A549 (cell line): ENCODE results near the gene LAMB1. TPM values are rescaled to one million over a fixed set of nuclear protein-coding genes. Genes with fewer than 3 reads are reported as not detected.

Source experiments
- ATAC-seq, 2 experiments: fragments of 200-7000 bp in 1 of 2; fragments of >200 bp in 1 of 2; cut with Nextera tagmentation in 1 of 2; cut with Tn5 transposase in 1 of 2; 3 replicates each; pipeline versions ENCODE4 v1.8.0 to v1.9.1; 2018 to 2020; ENCODE audit warnings: mild to moderate bottlenecking in 1 of 2, moderate library complexity in 1 of 2
- CTCF ChIA-PET: fragments of 300-600 bp; sonication (Branson Sonifier 250); formaldehyde crosslinking; extraction: SDS; loops from one replicate; lab custom pipeline; 2021; ENCODE audit warnings: antibody characterized with exemption, inconsistent platforms; lab: Yijun Ruan, JAX
- POLR2A ChIA-PET: fragments of 350-600 bp; formaldehyde crosslinking; extraction: SDS; loops from one replicate; lab custom pipeline; 2021; ENCODE audit warnings: antibody characterized with exemption, inconsistent platforms; lab: Yijun Ruan, JAX
- DNase-seq, 2 experiments: peaks; one replicate each; pipeline versions ENCODE4 v3.0.0 to v3.0.0-alpha.2; 2011 to 2016; ENCODE audit warnings: low read depth in 1 of 2, low spot score in 1 of 2
- FAIRE-seq: peaks from 2 replicates; lab custom pipeline; 2011; peaks lifted over from hg19 to GRCh38; lab: Jason Lieb, UNC
- H3K27ac ChIP-seq, 2 experiments: fragments of >200 bp; sonication (Bioruptor Twin); formaldehyde crosslinking; 3 replicates each; pipeline ENCODE4 v1.5.1; 2016 to 2017
- H3K4me1 ChIP-seq: fragments of >200 bp; sonication (Bioruptor Twin); formaldehyde crosslinking; 3 replicates; pipeline ENCODE4 v1.6.1; 2016
- H3K4me2 ChIP-seq: fragments of >200 bp; sonication (Bioruptor Twin); formaldehyde crosslinking; 3 replicates; pipeline ENCODE4 v1.6.1; 2016
- H3K4me3 ChIP-seq: fragments of >200 bp; sonication (Bioruptor Twin); formaldehyde crosslinking; 3 replicates; pipeline ENCODE4 v1.5.1; 2016
- H3K9me3 ChIP-seq: fragments of >200 bp; sonication (Bioruptor Twin); formaldehyde crosslinking; 3 replicates; pipeline ENCODE4 v1.6.1; 2016
- BHLHE40 ChIP-seq: IDR thresholded peaks from 2 replicates; pipeline ENCODE4 v1.6.1; 2012; ENCODE audit warnings: low read depth, low read length, inconsistent platforms
- CBX2 ChIP-seq: fragments of 200-600 bp; sonication (generic); IDR thresholded peaks from 2 replicates; pipeline ENCODE4 v1.6.1; 2016; ENCODE audit warnings: low read depth, mild to moderate bottlenecking, borderline replicate concordance
- CHD2 ChIP-seq: fragments of 150-350 bp; IDR thresholded peaks from 2 replicates; pipeline ENCODE4 v1.6.1; 2014; ENCODE audit warnings: low read length; ENCODE audit not compliant: partially characterized antibody
- EHMT2 ChIP-seq: fragments of 200-600 bp; sonication (generic); IDR thresholded peaks from 2 replicates; pipeline ENCODE4 v1.6.1; 2016; ENCODE audit warnings: antibody characterized with exemption, low read depth, mild to moderate bottlenecking, moderate library complexity
- FOSL2 ChIP-seq, 2 experiments: fragments of 450-650 bp in 1 of 2; fragments of >200 bp in 1 of 2; sonication (Bioruptor Twin) in 1 of 2; formaldehyde crosslinking; IDR thresholded peaks; 2 replicates each; pipeline versions ENCODE4 v1.5.0 to v1.6.1; 2016 to 2020; ENCODE audit warnings: mild to moderate bottlenecking in 1 of 2, moderate library complexity in 1 of 2
- GATA3 ChIP-seq: IDR thresholded peaks from 2 replicates; pipeline ENCODE4 v1.6.1; 2012; ENCODE audit warnings: borderline replicate concordance
- HDAC2 ChIP-seq: fragments of 200-600 bp; sonication (generic); IDR thresholded peaks from 2 replicates; pipeline ENCODE4 v1.6.1; 2016
- HOXA7 ChIP-seq: fragments of 250-450 bp; sonication (Bioruptor Pico); IDR thresholded peaks from 2 replicates; pipeline ENCODE4 v1.5.0; 2020; ENCODE audit warnings: mild to moderate bottlenecking, moderate library complexity
- JUN ChIP-seq, 2 experiments: fragments of >200 bp; sonication (Bioruptor Twin); formaldehyde crosslinking; IDR thresholded peaks; 2 replicates in 1 of 2; 3 replicates in 1 of 2; pipeline ENCODE4 v1.6.1; 2016 to 2017
- KDM1A ChIP-seq: fragments of 200-600 bp; sonication (generic); IDR thresholded peaks from 2 replicates; pipeline ENCODE4 v1.6.1; 2016; ENCODE audit warnings: low read depth, mild to moderate bottlenecking
- NFE2L2 ChIP-seq: fragments of 150-350 bp; conservative IDR thresholded peaks from 2 replicates; pipeline ENCODE4 v1.6.1; 2014; ENCODE audit warnings: low read length
- NPAS2 ChIP-seq: fragments of 250-450 bp; sonication (Bioruptor Pico); IDR thresholded peaks from 2 replicates; pipeline ENCODE4 v1.8.0; 2022; ENCODE audit warnings: mild to moderate bottlenecking, moderate library complexity, borderline replicate concordance
- RARB ChIP-seq: fragments of 250-450 bp; sonication (Bioruptor Pico); IDR thresholded peaks from 2 replicates; pipeline ENCODE4 v1.8.0; 2021; ENCODE audit warnings: mild to moderate bottlenecking, moderate library complexity
- SMC3 ChIP-seq: fragments of >200 bp; sonication (Bioruptor Twin); formaldehyde crosslinking; IDR thresholded peaks from 3 replicates; pipeline ENCODE4 v1.6.1; 2018; ENCODE audit warnings: inconsistent platforms
- TP53 ChIP-seq: fragments of 250-450 bp; sonication (Bioruptor Pico); IDR thresholded peaks from 2 replicates; pipeline ENCODE4 v1.5.0; 2021; ENCODE audit warnings: mild to moderate bottlenecking, moderate library complexity
- WGBS: methylation state at CpG from one replicate; pipeline ENCODE4 v1.1.6; 2017; ENCODE audit errors: missing lambda C conversion rate; 5-methylcytosine and 5-hydroxymethylcytosine counted together
- polyA plus RNA-seq, 4 experiments: library from polyadenylated mRNA; depleted of rRNA in 3 of 4; stranded (reverse); fragments of >200 nt; fragmentation: RNase III in 1 of 4; extraction: RNeasy Plus Mini Kit Qiagen cat#74134 plus additional on column Dnase treatment in 1 of 4; gene quantifications; 2 replicates in 3 of 4; 3 replicates in 1 of 4; pipeline ENCODE4 v1.2.3, GENCODE V29; 2011 to 2017
- TF ChIP-seq, protein P1 (sequence below): IDR thresholded peaks from 2 replicates; pipeline ENCODE4 v1.6.1; 2012; ENCODE audit warnings: low read depth, borderline replicate concordance
- TF ChIP-seq, protein P2 (sequence below): fragments of 150-350 bp; IDR thresholded peaks from 2 replicates; pipeline ENCODE4 v1.6.1; 2014; ENCODE audit warnings: low read depth, mild to moderate bottlenecking, low read length
- TF ChIP-seq, protein P3 (sequence below): fragments of >200 bp; sonication (Bioruptor Twin); formaldehyde crosslinking; IDR thresholded peaks from 3 replicates; pipeline ENCODE4 v1.6.1; 2016
- TF ChIP-seq, protein P4 (sequence below): fragments of 450-650 bp; IDR thresholded peaks from 2 replicates; pipeline ENCODE4 v1.6.1; 2014; ENCODE audit warnings: antibody characterized with exemption
- TF ChIP-seq, protein P5 (sequence below): fragments of >200 bp; sonication (Bioruptor Twin); formaldehyde crosslinking; IDR thresholded peaks from 3 replicates; pipeline ENCODE4 v1.5.1; 2016

Gene LAMB1
- polyA plus RNA-seq, 2 of the 4 experiments (the other 2 are of a cell fraction) = 142 to 162 TPM

DNA sequence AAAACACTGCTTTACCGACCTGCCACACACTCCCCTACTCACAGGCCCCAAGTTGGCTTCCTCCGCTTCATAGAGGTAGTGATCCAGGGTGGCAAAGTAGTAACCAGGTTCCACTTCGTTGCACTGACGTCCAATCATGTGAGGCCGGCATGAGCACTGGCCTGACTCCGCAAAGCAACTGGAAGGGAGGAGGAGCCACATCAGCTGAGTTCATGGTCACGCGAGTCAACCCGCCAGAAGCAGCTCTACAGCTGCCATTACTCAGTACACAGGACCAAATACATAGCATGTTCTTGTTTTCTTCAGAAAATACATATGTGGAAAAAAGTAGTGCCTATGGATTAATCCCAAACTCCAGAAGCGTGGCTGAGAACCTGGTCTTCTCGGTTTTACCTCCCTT, 38.5 kb downstream of the LAMB1 start:
- no peak for FAIRE-seq
- CTCF ChIA-PET = interaction anchor here (2.2 kb wide), 1 partner anchor 10 kb away, joined by 12 read pairs; no protein-coding TSS in a partner anchor
- no peak overlapping the region for H3K4me3 ChIP-seq
- no peak for TF ChIP-seq HOXA7
- no peak for TF ChIP-seq JUN (IDR thresholded peaks at IDR 0.05)
- TF ChIP-seq BHLHE40 = no peak
- no peak for TF ChIP-seq FOSL2 (IDR thresholded peaks at IDR 0.05)
- TF ChIP-seq FOSL2 (CRISPR knock-in tag; IDR thresholded peaks at IDR 0.05) = no peak
- TF ChIP-seq, protein P1, sequence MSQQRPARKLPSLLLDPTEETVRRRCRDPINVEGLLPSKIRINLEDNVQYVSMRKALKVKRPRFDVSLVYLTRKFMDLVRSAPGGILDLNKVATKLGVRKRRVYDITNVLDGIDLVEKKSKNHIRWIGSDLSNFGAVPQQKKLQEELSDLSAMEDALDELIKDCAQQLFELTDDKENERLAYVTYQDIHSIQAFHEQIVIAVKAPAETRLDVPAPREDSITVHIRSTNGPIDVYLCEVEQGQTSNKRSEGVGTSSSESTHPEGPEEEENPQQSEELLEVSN = no peak
- TF ChIP-seq, protein P2, sequence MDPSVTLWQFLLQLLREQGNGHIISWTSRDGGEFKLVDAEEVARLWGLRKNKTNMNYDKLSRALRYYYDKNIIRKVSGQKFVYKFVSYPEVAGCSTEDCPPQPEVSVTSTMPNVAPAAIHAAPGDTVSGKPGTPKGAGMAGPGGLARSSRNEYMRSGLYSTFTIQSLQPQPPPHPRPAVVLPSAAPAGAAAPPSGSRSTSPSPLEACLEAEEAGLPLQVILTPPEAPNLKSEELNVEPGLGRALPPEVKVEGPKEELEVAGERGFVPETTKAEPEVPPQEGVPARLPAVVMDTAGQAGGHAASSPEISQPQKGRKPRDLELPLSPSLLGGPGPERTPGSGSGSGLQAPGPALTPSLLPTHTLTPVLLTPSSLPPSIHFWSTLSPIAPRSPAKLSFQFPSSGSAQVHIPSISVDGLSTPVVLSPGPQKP = no peak
- TF ChIP-seq HDAC2 = no peak
- TF ChIP-seq RARB (CRISPR knock-in tag) = no peak
- no peak for TF ChIP-seq EHMT2
- no peak for TF ChIP-seq KDM1A
- TF ChIP-seq CBX2 = no peak
- TF ChIP-seq, protein P3, sequence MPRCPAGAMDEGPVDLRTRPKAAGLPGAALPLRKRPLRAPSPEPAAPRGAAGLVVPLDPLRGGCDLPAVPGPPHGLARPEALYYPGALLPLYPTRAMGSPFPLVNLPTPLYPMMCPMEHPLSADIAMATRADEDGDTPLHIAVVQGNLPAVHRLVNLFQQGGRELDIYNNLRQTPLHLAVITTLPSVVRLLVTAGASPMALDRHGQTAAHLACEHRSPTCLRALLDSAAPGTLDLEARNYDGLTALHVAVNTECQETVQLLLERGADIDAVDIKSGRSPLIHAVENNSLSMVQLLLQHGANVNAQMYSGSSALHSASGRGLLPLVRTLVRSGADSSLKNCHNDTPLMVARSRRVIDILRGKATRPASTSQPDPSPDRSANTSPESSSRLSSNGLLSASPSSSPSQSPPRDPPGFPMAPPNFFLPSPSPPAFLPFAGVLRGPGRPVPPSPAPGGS = no peak
- TF ChIP-seq, all 56 proteins: peak for 0
- WGBS = 92% methylated on average over 11 of the region's 11 CpGs
- Histone ChIP-seq H3K27ac (no peak overlapping the region), H3K4me1 (peaks cover 23% of the 10 kb centered on the region), H3K4me2 (no peak overlapping the region), H3K9me3 (no peaks in the 10 kb centered on the region)
- DNase-seq (no peak), ATAC-seq (no peak)
- POLR2A ChIA-PET = no interaction called here

DNA sequence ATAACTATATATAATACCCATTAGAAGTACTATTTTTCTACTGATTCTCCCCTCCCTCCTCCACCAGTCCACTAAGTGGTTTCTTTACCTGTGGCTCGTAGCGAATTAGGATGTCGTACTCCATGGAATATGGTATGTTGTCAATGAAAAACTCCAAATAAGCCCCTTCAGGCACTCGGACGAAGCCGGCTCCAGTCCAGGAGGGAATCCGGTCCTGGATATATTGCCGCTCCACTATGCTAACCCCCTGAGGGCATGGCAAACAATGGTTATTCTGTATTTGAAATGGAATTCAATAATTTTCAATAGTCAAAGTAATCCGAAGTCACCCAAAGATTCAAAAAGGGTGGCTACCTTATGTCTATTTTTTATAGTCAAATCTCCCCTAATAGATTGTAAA, 40.1 kb downstream of the LAMB1 start:
- DNase-seq (no peak), FAIRE-seq (no peak), ATAC-seq (no peak)
- CTCF ChIA-PET = interaction anchor here (0.7 to 1.9 kb wide), 2 partner anchors 54 to 622 kb away, joined by 3 to 5 read pairs; no protein-coding TSS in a partner anchor
- no peak for TF ChIP-seq NPAS2 (CRISPR knock-in tag)
- TF ChIP-seq SMC3 = no peak
- no peak for TF ChIP-seq NFE2L2
- no peak for TF ChIP-seq CHD2
- no peak for TF ChIP-seq GATA3
- TF ChIP-seq, protein P2 = no peak
- H3K4me1 ChIP-seq = peaks cover 16% of the 10 kb centered on the region
- no peak overlapping the region for H3K4me3 ChIP-seq
- H3K27ac ChIP-seq = no peak overlapping the region
- 88% methylated on average over 9 of the region's 9 CpGs for WGBS
- no peak overlapping the region for H3K4me2 ChIP-seq
- POLR2A ChIA-PET = no interaction called here
- H3K9me3 ChIP-seq = no peaks in the 10 kb centered on the region

DNA sequence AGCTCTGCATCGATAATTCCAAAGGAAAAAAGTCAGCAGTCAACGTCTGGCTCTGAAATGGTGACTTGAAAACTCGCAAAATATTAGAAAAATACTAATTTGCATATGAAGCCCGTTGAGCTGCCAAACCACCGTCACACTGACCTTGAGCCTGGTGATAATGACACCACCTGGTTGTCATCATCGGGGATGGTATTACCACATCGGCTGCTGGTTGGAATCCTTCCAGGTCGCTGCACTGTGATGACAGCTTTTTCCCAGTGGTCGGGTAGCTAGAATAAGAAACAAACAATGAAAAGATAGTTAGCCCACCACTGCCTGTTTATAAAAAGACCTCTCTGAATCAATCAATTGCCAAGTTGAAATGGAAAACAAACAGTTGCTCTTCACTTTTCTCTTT, 41.6 kb downstream of the LAMB1 start:
- no peak for FAIRE-seq
- Histone ChIP-seq H3K9me3 (no peaks in the 10 kb centered on the region), H3K4me1 (peaks cover 2% of the 10 kb centered on the region; the same call in 2 of the 3 replicates), H3K27ac (no peak overlapping the region), H3K4me2 (no peak overlapping the region), H3K4me3 (no peak overlapping the region)
- no peak for ATAC-seq
- 87% methylated on average over 9 of the region's 9 CpGs for WGBS
- CTCF ChIA-PET = interaction anchor here (0.8 to 1.9 kb wide), 5 partner anchors 9 to 185 kb away, joined by 3 to 5 read pairs (median 5); no protein-coding TSS in a partner anchor
- TF ChIP-seq GATA3 = no peak
- TF ChIP-seq TP53 (CRISPR knock-in tag) = no peak
- TF ChIP-seq, protein P2 = no peak
- TF ChIP-seq, protein P4, sequence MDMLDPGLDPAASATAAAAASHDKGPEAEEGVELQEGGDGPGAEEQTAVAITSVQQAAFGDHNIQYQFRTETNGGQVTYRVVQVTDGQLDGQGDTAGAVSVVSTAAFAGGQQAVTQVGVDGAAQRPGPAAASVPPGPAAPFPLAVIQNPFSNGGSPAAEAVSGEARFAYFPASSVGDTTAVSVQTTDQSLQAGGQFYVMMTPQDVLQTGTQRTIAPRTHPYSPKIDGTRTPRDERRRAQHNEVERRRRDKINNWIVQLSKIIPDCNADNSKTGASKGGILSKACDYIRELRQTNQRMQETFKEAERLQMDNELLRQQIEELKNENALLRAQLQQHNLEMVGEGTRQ = no peak
- TF ChIP-seq, protein P5, sequence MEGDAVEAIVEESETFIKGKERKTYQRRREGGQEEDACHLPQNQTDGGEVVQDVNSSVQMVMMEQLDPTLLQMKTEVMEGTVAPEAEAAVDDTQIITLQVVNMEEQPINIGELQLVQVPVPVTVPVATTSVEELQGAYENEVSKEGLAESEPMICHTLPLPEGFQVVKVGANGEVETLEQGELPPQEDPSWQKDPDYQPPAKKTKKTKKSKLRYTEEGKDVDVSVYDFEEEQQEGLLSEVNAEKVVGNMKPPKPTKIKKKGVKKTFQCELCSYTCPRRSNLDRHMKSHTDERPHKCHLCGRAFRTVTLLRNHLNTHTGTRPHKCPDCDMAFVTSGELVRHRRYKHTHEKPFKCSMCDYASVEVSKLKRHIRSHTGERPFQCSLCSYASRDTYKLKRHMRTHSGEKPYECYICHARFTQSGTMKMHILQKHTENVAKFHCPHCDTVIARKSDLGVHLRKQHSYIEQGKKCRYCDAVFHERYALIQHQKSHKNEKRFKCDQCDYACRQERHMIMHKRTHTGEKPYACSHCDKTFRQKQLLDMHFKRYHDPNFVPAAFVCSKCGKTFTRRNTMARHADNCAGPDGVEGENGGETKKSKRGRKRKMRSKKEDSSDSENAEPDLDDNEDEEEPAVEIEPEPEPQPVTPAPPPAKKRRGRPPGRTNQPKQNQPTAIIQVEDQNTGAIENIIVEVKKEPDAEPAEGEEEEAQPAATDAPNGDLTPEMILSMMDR = no peak
- no peak for DNase-seq
- POLR2A ChIA-PET = interaction anchor here (0.9 kb wide), 1 partner anchor 22 kb away, joined by 5 read pairs; no protein-coding TSS in a partner anchor
